Measurements from ENCODE around the gene PIGX. TPM values are rescaled to one million over a fixed set of nuclear protein-coding genes. Genes with fewer than 3 reads are reported as not detected.
"Not testable (repeated sequence)": the region's sequence is repeated elsewhere in the genome, so short reads cannot be mapped to it uniquely, and the experiment has no call there.

Gene PIGX
- total and polyA plus RNA-seq, 2 experiments from 2014 or later, result 13.0 to 14.5 TPM

GRCh38 chr3:196717162-196717561 is 5.0 kb downstream of the PIGX start:
- H4K20me1 ChIP-seq (replicated peaks; ENCODE audit: insufficient read depth); H3K4me1 Mint-ChIP-seq; H3F3A ChIP-seq (replicated peaks; ENCODE audit: low read depth); H3K27me3 Mint-ChIP-seq (ENCODE audit: insufficient read depth, low read depth, poor library complexity); H3K9me2 ChIP-seq (ENCODE audit: insufficient read depth); DNase-seq (ENCODE audit: low spot score); H3K27ac Mint-ChIP-seq; H3K4me3 ChIP-seq; H3K79me2 ChIP-seq (replicated peaks; ENCODE audit: insufficient read depth); H3K36me3 ChIP-seq (ENCODE audit: insufficient read depth); H3K36me3 Mint-ChIP-seq (ENCODE audit: low read depth); H3K4me1 ChIP-seq (ENCODE audit: insufficient read depth); H3K4me3 Mint-ChIP-seq; H3K27ac ChIP-seq (ENCODE audit: low read depth); H3K4me2 ChIP-seq; ATAC-seq; H3K9me3 Mint-ChIP-seq; H2AFZ ChIP-seq; H3K27me3 ChIP-seq (ENCODE audit: insufficient read depth): not testable (repeated sequence)

GRCh38 chr3:196721097-196721496 is 8.9 kb downstream of the PIGX start:
- Mint-ChIP-seq H3K27ac (no peak overlapping the region), H3K27me3 (ENCODE audit: insufficient read depth, low read depth, poor library complexity) (peaks cover 3% of the 10 kb centered on the region)
- TF ChIP-seq STAT1 (IDR thresholded peaks at IDR 0.05; ENCODE audit: unreplicated experiment) (no peak), ZNF114 (CRISPR knock-in tag; IDR thresholded peaks at IDR 0.05) (no peak), ETS1 (IDR thresholded peaks at IDR 0.05) (no peak), JUNB (IDR thresholded peaks at IDR 0.05; ENCODE audit: unreplicated experiment) (no peak), ZNF331 (CRISPR knock-in tag; IDR thresholded peaks at IDR 0.05; ENCODE audit: low read depth) (no peak)

GRCh38 chr3:196726788-196727675 is 14.9 kb downstream of the PIGX start:
- Mint-ChIP-seq H3K27me3 (ENCODE audit: insufficient read depth, low read depth, poor library complexity) (peaks cover 4% of the 10 kb centered on the region), H3K27ac (no peak overlapping the region), H3K4me1 (no peaks in the 10 kb centered on the region), H3K4me3 (no peak overlapping the region), H3K9me3 (no peaks in the 10 kb centered on the region), H3K36me3 (ENCODE audit: low read depth) (peaks cover 7% of the 10 kb centered on the region; the same call in 2 of the 3 replicates)
- H3K4me2 ChIP-seq, result no peak overlapping the region
- H3K9me2 ChIP-seq (ENCODE audit: insufficient read depth), result no peaks in the 10 kb centered on the region
- no peaks in the 10 kb centered on the region for H3K79me2 ChIP-seq (replicated peaks; ENCODE audit: insufficient read depth)
- no peaks in the 10 kb centered on the region for H3K4me1 ChIP-seq (ENCODE audit: insufficient read depth)
- no peak for DNase-seq (ENCODE audit: low spot score)
- no peaks in the 10 kb centered on the region for H4K20me1 ChIP-seq (replicated peaks; ENCODE audit: insufficient read depth)
- no peak for ATAC-seq
- no peaks in the 10 kb centered on the region for H3K27me3 ChIP-seq (ENCODE audit: insufficient read depth)
- H3K36me3 ChIP-seq (ENCODE audit: insufficient read depth), result no peaks in the 10 kb centered on the region
- no peak overlapping the region for H3K27ac ChIP-seq (ENCODE audit: low read depth)
- no peak overlapping the region for H2AFZ ChIP-seq
- H3F3A ChIP-seq (replicated peaks; ENCODE audit: low read depth), result no peaks in the 10 kb centered on the region
- no peak overlapping the region for H3K4me3 ChIP-seq
- no peak for TF ChIP-seq JUNB (IDR thresholded peaks at IDR 0.05; ENCODE audit: unreplicated experiment)
- no peak for TF ChIP-seq ZNF114 (CRISPR knock-in tag; IDR thresholded peaks at IDR 0.05)
- no peak for TF ChIP-seq REST (IDR thresholded peaks at IDR 0.05; ENCODE audit: unreplicated experiment)
- no peak for TF ChIP-seq POLR2AphosphoS5 (IDR thresholded peaks at IDR 0.05; ENCODE audit: low read depth)

More at GRCh38 chr3:196721097-196721496, 8.9 kb downstream of the PIGX start:
- Mint-ChIP-seq H3K36me3 (ENCODE audit: low read depth) (peaks cover 15% of the 10 kb centered on the region; the same call in 2 of the 3 replicates), H3K4me1 (no peaks in the 10 kb centered on the region), H3K9me3 (no peaks in the 10 kb centered on the region; the same call in 2 of the 3 replicates), H3K4me3 (no peak overlapping the region)
- ATAC-seq (no peak), DNase-seq (ENCODE audit: low spot score) (no peak)
- Histone ChIP-seq H3K9me2 (ENCODE audit: insufficient read depth) (no peaks in the 10 kb centered on the region), H3K4me2 (no peak overlapping the region), H3K36me3 (ENCODE audit: insufficient read depth) (no peaks in the 10 kb centered on the region), H2AFZ (no peak overlapping the region), H3K79me2 (replicated peaks; ENCODE audit: insufficient read depth) (no peaks in the 10 kb centered on the region), H4K20me1 (replicated peaks; ENCODE audit: insufficient read depth) (no peaks in the 10 kb centered on the region; the same call in 1 of the 2 replicates), H3K27ac (ENCODE audit: low read depth) (no peak overlapping the region), H3K27me3 (ENCODE audit: insufficient read depth) (no peaks in the 10 kb centered on the region), H3K4me3 (no peak overlapping the region), H3K4me1 (ENCODE audit: insufficient read depth) (no peaks in the 10 kb centered on the region), H3F3A (replicated peaks; ENCODE audit: low read depth) (no peaks in the 10 kb centered on the region)
